Measurements from ENCODE around the gene SLC38A1.
"Not testable (repeated sequence)": the region's sequence is repeated elsewhere in the genome, so short reads cannot be mapped to it uniquely, and the experiment has no call there.

The SLC38A1 gene

DNA sequence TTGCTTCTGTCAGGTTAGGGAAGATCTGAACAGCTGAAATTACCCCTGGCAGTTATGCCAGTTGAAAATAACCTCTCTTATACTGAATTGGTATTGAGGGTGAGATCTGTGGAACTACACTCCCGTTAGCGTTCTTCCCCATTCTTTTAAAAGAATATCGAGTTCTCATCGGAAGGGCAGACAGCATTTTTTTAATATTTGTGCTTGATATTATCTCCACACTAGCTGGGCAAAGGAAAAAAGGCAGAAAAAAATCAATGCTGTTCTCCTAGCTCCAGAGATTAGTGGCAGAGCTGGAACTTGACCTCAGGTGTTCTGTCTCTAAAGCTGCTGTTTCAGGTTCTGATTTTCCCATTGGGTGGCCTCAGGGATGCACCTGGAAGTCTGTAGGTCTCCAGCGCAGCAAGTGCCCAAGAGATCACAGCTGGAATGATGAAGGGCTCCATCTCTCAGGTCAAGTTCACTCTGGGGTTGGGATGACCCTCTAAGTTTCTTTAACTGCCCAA lies 67.5 kb downstream of the SLC38A1 start:
- no peak for DNase-seq

DNA sequence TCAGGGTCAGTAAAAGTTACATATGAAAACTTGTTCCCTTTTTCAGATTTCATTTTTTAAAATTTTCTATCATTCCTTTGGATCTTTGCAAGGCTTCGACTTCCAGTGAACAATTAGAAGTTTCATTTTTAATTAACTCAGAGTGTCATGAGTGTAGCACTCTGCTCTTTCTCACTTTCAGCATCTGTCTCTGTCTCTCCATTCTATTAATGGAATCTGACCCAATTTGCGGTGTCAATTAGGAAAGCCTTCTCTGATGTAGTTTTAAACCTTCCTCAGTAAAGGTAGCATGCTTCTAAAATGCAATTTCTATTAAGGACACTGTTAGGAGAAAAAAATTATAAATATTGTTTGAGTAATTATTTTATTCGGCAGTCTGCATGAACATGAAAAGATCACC lies 68.3 kb downstream of the SLC38A1 start:
- no peak for DNase-seq

DNA sequence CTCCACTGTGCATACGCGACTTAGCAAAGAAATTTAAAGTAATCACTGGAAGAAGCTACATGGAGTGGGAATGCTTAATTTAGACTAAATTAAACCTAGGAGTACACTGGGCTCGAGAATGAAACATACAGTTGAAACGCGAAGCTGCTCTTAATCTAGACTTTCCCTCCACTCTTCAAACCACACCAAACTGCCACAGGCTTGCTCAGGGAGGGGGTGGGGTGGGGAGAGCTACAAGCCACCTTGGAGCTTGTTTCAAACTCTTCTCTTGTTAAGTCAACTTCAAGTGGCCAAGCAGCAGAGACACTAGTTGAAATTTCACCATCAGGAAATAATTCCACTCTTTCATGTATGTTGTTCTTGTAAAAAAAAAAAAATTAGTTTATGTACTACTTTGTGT lies 69.9 kb downstream of the SLC38A1 start:
- no peak for DNase-seq

DNA sequence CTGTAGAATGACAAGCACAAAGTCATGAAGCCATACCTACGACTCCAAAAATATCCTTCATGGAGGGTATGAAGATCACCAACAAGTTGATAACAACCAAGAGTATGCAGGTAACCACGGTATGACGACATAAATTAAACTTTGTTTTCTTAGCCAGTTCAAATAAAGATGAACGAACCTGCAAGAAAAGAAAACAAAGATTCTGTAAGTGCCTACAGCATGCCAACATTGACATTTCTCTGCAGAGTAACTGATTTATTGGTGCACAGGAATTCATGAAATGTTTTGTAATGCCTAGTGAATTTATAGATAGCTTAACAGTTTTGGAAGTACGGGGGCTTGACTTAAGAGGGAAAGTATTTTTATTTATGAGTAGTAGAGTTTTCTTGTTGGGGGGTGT lies 71.0 kb downstream of the SLC38A1 start:
- no peak for DNase-seq

DNA sequence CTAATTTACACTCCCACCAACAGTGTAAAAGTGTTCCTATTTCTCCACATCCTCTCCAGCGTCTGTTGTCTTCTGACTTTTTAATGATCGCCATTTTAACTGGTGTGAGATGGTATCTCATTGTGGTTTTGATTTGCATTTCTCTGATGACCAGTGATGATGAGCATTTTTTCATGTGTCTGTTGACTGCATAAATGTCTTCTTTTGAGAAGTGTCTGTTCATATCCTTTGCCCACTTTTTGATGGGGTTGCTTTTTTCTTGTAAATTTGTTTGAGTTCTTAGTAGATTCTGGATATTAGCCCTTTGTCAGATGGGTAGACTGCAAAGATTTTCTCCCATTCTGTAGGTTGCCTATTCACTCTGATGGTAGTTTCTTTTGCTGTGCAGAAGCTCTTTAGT lies 78.3 kb downstream of the SLC38A1 start:
- DNase-seq = not testable (repeated sequence)

DNA sequence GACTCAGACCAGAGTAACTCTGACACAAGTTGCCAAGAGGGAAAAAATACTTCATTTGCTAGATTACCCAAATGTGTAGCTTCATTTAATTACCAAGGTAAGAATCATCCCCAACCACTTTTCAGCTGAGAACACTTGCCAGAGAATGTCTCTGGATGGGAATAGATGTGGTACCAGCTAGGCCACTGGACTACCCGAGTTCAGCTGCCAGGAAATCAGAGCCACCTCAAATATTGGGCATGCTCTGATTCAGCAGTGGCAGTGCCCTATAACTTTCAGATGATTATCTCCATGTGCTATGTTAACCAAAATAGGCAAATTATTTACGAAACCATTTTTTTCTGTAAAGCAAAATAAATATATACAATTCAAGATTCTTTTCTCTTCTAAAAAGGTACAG lies 80.7 kb downstream of the SLC38A1 start:
- DNase-seq = no peak

DNA sequence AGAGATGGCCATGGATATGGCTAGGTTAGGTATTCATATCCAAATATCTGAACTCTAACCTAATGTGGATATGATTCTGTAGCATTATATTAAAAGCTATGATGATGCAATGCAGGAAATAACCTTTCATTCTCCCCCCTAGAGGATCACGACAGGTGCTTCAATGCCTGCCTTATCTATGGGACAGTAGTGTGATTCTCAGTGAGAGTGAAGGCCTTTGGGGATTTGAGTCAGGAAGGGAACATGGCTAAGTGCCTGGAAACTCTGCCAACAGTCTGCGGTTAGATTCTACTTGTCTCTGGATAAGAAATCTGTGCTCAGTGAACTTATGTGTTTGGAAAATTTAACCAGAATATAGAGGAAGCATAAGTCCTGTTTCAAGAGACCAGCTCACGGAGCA lies 81.8 kb downstream of the SLC38A1 start:
- DNase-seq = no peak

DNA sequence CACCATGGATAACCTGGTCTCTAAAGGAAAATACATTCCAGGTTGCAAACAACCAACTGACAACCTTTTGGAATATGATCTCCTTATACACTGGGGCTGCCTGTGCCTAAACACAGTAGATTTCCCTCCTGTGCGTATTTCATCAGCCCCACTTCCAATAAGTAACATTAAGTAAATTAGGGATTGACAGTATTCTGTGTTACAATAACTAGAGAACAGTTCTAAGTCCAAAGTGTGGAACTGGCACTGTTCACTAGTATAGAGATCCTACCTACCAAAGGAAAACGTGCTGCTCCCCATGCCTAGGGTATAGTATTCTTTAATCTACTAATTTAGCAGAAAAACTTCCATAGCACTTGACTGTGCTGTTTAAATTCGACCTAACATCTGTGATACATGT lies 82.8 kb downstream of the SLC38A1 start:
- DNase-seq = no peak

DNA sequence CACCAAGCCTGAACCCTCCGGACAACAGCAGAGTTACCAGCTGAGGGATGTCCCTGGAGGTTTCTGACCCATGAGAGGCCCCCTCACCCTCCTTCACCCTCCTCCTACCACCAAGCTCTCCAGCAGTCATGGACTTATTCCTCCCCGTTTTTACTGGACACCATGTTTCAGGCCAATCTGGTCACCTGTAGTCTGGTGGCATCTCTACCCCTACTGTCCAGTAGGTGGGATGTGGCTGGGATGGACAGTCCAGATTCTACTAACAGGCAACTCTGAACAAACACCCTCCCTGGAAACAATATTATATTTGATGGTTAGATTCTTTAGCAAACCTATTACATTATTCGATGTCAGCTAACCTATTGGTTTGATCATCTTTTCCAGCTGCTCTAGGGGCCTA lies 83.2 kb downstream of the SLC38A1 start:
- no peak for DNase-seq

DNA sequence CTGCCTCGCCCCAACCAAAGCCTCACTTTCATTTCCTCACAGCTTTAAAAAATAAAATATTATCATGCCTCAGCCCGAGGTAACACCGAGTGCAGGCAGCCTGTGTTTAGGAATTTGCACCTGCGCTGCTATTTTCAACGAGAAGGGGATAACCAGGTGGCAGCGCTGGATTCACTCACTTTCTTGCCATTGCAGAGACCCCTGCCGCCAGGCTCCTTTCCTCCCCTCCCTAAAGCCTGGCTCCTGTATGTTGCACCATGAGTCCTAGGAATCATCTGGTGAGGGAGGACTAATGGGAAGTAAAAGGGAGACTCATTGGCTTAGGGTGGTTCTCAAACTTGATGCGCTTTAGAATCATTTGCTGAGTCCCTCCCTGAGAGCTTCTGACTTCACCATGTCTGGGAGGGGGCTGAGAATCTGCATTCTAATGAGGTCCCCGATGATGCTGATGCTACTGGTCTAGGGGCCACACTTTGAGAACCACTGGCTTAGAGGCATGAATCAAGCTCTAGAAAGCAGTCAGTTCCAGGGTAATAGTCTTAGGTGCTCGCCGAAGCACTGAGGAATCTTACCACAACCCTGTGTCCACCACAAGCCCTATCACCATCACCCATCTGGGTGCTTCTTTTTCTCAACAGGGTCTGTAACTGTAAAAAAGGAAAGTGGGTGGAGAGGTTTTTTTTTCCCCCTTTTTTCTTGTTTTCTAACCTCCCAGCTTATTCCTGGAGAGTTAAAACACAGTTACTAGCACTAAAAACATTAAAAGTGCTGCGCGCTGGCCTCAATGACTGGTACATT lies 83.8 kb downstream of the SLC38A1 start:
- no peak for DNase-seq

DNA sequence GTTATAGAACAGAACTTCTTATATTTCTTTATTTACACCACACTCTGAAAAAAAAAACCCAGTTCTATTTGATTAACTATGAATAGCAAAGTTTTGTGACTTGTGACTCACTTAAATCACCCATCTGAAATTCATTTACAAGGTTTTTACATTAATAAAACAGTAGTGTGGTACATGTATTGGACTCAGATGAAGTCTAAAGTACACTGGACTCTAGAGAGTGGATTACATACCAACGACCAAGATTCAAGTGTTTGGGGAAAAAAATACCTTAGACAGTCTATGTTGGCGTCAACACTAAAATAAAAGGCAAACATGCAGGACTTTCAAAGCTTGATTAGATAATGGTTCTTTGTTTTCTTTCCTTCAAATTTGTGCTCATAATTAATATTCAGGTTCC lies 85.7 kb downstream of the SLC38A1 start:
- DNase-seq = no peak

DNA sequence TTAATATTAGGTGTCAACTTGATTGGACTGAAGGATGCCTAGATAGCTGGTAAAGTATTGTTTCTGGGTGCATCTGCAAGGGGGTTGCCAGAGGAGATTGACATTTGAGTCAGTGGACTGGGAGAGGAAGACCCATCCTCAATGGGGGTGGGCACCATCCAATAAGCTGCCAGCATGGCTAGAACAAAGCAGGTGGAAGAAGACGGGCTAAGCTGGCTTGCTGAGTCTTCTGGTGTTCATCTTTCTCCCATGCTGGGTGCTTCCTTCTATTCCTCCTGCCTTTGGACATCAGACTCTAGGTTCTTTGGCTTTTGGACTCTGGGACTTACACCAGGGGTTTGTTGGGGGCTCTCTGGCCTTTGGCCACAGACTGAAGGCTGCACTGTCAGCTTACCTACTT lies 87.4 kb downstream of the SLC38A1 start:
- no peak for DNase-seq

DNA sequence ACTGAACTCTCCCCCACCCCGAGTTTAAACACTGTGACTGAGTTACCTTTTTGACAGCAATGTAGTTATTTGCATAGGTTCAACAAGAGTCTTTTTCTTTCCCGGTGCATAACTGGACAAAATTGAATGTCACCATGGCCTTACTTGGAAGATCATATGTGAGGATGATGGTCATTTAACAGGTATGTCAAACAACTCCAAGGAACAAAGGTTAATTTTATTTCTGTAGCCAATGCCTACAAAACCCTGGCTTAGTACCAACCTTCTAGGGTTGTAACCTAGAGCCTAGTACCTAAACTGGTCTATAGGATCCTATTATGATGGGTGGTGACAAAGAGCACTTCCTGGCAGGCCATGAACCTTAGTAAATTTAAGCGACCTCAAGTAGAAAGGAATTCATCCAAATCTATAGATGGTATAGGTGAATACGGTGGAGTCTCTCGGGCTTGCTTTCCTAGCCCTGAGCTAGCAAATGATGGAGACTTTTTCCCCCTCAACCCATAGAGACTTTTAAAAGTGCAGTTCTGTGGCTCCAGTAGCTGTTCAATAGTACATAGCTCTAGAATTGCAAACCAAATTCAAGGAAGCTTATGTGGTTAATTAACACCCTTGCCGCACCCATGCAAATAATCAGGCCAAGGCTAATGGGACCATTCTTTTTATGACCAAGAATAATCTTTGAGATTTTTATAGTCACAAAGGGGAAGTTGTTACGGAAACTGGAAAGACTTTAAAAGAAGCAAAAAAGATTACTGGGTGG lies 89.0 kb downstream of the SLC38A1 start:
- DNase-seq = no peak

DNA sequence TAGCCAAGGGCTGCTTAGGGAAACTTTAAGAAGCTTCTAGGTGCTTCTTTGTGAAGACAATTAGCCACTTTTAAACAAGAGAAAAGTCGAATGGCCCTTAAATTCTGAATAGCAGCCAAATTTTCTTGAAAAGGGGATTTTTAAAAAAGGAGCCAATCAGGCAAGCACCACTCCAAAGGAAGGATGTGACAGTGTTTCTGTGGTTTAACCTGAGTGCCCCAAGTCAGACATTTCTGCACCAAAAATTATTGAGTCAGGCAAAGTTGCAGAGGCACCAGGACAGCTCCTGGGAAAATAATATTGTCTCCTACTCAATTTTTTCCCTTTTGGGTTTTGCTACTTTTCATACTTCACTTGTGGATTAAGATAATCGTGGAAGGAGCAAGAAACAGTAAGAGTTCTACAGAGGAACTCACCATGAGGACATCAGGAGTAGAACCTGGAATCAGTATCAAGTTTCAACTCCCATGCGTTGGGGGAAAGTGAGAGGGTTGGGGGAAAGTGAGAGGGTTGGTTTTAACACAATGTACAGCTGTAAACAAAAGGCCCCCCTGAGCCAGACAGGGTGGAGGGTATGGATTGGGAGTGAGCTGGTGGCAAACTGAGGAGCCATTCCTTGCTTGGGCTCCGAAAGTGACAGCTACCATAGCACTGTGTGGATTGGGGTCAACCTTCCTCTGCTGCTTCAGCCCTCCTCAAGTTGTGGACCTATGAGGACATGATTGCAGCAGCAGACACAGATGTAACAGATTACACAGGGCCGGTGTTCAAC lies 90.8 kb downstream of the SLC38A1 start:
- peak; percentile 46 for DNase-seq

DNA sequence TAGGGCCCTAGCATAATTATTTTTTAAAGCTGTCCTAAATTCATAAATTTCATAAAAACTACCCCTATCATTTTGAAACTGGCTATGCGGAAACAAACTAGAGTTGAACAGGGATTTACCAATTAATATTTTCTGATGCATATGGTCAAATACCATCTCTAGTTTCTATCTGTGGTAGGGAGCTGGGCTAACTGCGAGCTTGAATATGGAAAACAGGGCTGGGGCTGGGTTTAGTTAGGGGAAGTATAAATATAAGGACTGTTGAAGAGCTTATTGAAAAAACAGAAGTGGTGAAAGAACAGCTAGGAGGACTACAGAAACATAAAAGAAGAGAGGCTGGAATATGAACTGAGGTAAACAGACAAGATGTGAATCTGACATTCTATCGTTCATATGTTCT lies 91.8 kb downstream of the SLC38A1 start:
- DNase-seq = no peak

DNA sequence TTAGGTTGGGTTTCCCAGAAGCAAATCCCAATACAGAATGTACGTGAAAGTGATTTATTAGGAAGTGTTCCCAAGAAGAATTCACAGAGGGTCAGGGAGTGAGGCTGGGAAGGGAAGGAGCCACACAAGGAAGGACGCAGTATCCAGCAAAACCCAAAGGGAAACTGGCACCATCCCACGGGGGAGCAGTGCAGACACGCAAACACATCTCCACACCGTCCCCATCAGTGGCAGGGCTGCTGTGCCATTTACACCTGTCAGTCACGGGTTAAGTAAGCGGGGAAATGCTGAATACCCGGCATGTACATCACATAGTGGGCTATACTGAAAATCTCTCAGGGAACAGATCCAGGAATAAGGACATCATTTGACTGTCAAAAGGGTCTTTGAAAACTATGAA lies 93.9 kb downstream of the SLC38A1 start:
- DNase-seq = no peak

DNA sequence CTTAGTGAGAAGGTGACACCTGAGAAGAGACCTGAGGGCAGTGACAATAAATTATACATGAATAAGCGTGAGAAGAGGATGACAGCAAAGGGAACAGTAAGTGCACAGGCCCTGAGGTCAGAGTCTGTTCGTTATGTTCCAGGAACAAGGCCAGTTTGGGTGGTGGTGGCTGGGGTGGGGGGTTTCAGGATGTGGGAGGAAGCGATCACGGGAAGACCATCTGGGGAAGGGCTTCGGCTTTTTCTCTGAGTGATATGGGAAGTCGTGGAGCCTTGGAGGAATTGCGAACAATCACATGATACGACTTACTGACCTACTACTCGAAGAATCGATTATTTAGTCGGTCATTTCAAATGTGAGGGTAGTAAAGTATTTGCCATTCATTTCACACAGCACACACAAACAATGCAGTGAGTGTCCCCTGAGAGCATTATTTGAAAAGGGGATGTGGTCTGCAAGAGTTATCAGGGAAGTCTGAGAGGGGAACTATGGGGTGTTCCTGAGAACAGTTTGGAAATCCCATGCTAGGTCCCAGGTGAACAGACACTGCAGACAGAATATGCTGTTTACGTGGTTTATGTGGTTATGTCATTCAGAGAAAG lies 94.7 kb downstream of the SLC38A1 start:
- no peak for DNase-seq

DNA sequence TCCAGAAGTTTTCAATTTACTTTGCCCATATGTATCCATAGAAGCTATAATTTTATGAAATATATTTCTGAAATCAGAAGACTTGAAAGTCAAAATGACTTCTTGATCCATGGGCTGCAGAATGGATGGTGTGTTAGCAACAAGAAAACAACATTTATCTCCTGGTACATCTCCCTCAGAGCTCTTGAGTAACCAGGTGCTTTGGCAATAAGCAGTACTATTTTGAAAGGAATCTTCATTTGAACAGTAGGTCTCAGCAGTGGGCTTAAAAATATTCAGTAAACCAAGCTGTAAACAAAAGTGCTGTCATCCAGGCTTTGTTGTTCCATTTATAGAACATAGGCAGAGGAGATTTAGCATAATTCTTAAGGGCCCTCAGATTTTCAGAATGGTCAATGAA lies 100.4 kb downstream of the SLC38A1 start:
- no peak for DNase-seq

DNA sequence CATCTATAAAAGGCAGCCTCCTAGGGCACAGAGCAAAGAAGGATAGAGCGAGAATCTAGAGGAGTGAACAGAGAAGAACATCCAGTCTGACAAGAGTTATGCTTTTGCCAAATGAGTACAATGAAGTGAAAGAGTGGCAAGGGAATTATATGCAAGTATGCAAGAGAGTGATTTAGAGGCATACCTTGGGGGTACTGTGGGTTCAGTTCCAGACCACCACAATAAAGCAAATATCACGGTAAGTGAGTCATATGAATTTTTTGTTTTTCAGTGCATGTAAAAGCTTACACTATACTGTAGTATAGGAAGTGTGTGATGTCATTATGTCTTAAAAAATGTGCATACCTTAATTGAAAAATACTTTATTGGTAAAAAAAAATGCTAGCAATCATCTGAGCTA lies 101.4 kb downstream of the SLC38A1 start:
- no peak for DNase-seq

DNA sequence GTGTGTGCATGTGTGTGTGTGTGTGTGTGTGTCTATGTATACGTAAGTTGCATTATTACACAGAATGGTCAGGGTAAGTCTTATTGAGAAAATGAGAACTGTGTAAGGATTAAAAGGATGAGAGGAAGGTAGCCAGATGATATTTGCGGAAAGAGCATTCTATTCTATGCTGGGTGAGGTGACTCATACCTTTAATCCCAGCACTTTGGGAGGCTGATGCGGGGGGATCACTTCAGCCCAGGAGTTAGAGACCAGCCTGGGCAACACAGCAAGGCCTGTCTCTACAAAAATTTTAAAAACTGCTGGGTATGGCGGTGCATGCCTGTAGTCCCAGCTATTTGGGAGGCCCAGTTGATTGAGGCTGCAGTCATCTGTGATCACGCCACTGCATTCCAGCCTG lies 103.7 kb downstream of the SLC38A1 start:
- DNase-seq = no peak

DNA sequence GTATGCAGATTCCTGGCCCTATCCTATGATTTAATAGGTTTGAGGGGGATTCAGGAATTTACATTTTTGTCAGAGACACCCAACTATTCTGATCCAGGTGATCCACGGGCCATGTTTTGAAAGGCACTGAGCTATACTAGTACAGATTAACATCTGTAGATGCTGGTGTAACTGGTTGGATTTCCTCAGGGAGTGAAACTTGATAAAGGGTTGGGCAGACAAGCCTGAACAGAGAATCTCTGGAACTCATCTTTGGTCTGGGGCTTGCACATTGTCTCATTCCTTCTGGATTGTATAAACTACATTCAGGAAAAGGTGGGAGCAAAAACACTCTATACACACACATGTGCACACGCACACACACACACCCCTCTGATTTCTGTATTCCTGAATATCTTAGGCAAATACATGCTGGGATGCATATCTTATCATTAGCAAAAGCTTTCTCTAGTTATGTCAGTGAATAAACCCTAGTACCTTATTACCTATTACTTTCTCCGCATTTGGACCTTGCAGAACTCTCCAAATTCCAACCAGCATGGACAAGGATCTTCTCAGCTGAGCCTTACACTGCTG lies 104.6 kb downstream of the SLC38A1 start:
- DNase-seq = no peak

DNA sequence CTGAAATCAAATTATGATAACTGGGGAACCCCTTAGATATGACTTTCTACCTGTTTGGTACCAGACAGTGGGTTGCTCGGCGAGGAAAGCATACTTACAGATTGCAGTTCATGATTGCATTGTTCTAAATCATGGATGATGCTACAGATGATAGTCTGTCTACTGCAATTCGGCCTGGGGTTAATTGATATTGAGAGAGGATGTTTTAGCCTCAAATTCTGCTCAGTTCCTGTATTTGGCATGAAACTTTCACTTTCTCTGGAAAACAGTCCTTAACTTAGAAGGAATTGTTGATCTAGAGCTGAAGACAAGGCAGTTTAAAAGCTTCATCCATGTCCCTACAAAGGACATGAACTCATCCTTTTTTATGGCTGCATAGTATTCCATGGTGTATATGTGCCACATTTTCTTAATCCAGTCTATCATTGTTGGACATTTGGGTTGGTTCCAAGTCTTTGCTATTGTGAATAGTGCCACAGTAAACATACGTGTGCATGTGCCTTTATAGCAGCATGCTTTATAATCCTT lies 106.2 kb downstream of the SLC38A1 start:
- DNase-seq = not testable (repeated sequence)
